HG02763 (cell line): ENCODE results near the gene EZH1.
"Not testable (repeated sequence)": the region's sequence is repeated elsewhere in the genome, so short reads cannot be mapped to it uniquely, and the experiment has no call there.

Experiments
- ATAC-seq: cut with Tn5 transposase; IDR thresholded peaks from one replicate; pipeline ENCODE4 v1.9.1; 2021; ENCODE audit warnings: mild to moderate bottlenecking, moderate library complexity; ENCODE audit not compliant: unreplicated experiment

The EZH1 gene

DNA sequence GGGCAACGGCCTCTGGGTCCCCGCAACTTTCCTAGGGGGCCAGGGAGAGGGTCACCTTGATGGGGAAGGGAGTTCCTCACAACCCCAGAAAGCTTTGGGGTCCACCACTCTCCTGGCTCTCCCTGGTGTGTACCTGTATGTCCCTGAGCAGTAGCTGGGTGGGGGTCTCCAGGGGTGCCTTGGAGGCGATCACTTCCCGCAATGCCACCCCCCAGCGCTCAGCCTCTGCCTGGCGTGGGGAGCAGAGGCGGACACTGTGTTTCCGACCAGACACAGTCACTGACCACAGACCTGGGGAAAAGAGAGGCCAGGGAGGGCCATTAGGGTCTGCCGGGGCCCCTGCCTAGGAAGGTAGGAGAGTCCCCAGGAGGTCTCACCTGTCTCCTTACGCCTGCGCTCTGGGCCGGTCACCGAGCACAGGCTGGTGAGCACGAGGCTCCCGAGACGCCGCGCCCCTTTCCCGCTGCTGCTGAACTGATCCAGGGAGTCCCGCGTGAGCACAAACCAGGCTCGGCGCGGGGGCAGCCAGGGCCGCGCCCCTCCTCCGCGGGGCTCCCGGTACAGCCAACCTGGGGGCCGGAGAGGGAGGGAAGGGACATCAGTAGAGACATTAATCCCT is 71.5 kb downstream of the EZH1 start:
- ATAC-seq: no peak

DNA sequence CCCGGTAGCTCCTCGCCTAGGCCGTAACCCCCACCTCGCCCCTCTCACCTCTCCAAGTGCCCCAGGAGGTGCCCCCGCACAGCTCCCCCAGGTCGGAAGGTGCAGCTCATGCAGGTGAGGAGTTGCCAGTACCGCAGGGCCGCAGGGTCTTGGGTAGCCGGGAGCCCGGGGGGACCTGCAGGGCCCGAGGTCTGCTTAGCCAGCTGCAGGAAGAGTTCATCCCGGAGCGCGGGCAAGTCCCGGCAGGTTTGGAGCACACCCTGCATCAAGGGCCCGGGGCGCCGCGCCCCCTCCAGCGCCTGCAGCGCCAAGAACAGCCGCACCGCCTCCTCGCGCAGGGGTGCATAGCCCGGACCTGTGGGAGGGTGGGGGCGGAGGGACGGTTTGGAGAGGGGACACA is 72.8 kb downstream of the EZH1 start:
- no peak for ATAC-seq

DNA sequence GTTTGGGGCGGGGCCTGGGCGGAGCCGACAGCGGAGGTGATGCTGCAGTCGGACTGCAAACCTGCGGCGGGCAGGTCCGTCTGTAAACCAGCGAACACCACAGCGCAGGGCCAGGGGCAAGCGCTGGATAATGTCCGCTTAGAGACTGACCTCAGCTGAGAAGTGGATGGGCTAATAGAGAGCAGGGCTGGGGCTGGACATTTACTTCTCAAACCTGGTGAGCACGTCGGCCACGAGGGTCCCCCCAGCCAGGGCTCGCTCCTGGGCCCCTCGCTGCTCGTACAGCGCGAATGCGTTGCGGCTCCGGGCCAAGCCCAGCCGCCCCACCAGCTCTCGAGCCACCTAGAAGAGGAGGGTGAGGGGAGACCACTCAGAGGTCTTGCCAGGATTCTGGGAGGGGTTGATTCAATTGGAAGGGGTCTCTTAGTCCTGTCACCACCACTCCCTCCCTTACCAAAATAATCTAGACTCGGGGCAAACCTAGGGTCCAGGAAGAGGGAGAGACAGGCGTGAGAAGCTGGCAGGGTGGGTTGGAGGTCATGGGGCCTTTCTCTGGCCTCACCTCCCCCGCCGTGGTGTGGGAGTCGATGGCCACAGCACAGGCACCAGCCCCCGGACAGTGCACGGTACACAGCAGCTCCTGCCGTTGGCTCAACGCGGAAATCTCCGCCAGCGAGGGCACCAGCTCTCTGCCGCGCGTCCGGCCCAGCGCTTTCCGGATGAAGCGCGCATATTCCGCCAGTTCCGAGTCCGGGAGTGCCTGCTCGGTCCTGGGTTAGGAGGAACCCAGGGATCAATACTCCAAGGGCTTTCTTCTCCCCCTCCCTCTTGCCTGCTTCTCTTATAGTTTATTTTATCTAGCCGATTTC is 73.8 kb downstream of the EZH1 start:
- ATAC-seq: no peak

DNA sequence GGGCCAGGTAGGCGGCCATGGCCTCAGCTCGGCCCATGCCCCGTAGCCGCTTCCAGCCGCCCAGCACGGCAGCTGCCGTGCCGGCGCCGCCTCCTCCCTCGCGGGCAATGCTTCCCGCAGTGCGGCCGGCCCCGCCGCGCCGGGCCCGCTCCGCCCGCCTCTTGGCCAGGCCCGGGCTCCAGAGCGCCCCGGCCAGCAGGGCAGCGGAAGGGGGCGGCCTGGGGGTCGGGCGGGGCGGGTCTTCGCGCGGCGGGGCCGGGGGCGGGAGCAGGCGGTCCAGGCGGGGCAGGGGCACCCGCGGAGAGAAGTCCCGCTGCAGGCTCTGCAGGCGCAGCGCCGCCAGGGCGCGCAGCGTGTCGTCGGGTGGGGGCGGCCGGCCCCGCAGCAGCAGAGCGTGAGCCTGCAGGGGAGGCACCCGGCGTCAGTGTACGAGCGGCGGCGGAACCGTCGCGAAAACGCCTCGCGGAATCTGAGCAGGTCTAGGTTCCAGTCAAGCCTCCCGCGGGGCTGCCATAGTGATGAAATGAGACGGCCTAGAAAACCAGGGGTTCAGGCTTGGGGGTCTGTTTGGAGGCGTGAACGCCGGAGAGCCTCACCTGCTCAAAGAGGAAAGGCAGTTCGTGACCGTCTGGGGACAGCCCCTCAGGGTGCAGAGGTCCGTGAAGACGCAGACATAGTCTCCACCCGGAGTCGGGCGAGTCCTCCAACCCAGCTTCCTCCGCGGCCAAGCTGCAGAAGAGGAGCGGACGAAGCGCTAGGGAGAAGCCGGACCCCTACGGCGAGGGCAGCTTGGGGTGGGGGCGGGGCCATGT is 74.7 kb downstream of the EZH1 start:
- no peak for ATAC-seq

DNA sequence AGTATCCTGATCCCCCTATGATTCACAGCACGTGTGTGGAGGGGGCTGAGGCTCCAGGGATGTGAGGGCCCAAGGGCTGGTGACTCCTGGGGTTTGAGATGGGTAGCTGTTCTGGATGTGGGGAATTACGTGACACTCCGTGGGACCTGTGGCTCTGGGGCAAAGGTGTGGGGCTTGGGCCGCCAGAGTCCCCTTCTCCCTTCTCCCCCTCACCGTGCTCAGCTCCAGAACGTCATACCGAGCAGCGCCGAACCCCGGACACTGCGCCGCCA is 75.2 kb downstream of the EZH1 start:
- ATAC-seq: no peak

DNA sequence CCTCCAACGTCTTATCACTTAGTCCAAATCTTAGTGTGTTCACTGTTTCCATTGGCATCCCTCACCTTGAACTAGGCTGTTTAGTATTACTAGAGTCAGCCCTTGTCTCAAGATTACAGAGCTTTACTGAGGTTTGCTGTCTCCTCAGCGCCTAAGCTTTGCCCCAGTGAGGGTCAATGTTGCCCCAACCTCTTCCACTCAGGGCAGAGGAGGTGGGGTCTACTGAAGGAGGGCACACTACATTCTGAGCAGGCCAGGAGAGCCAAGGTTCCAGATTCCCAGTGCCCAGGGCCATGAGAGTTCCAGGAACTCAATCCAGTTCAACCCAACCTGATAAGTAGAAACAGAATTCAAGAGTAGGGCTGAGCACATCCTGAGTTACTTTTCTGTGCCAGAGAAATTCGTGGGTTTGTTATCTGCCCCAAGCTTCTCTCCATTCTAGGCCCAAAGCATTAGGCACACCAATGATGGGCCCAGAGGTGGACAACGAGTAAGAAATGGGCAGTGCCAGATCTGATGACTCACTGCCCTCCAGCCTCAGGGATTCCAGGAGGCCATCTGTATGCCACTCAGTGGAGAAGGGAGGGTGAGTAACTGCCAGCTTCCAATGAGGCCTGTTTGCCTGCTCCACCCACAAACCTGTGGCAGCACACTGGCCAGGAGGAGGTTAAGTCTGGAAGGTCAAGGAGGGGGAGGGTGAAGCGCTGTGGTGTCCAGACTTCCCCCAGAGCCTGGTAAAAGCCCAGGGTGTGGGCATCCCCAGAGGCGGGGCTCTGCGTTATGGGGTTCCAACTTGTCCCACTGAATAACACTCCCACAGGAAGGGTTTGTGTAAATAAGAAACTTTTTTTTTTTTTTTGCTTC is 77.5 kb downstream of the EZH1 start:
- no peak for ATAC-seq

DNA sequence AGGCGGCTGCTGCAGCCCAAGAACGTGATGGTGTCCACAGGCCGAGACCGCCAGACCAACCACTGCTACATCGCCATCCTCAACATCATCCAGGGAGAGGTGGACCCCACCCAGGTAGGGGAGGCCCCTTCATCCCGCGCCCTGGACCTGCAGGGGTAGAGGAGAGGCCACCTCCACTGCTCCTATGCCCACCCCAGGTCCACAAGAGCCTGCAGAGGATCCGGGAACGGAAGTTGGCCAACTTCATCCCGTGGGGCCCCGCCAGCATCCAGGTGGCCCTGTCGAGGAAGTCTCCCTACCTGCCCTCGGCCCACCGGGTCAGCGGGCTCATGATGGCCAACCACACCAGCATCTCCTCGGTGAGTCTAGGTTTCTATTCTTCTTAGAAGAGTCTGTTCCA is 78.7 kb downstream of the EZH1 start:
- not testable (repeated sequence) for ATAC-seq

DNA sequence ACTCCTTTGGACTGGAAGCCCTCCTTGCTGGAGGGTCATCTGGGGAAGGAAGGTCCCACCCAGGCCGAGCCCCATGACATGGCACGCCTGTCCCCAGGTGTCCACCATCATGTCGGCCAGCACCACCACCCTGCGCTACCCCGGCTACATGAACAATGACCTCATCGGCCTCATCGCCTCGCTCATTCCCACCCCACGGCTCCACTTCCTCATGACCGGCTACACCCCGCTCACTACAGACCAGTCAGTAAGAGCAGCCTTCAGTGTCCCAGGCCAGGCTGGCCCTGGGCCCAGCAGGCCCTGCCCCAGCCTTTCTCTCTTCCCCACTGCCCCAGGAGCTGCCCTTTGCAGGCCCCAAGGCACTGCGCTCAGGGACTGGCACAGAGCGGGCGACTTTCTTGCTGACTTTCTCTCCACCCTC is 79.2 kb downstream of the EZH1 start:
- ATAC-seq: no peak

DNA sequence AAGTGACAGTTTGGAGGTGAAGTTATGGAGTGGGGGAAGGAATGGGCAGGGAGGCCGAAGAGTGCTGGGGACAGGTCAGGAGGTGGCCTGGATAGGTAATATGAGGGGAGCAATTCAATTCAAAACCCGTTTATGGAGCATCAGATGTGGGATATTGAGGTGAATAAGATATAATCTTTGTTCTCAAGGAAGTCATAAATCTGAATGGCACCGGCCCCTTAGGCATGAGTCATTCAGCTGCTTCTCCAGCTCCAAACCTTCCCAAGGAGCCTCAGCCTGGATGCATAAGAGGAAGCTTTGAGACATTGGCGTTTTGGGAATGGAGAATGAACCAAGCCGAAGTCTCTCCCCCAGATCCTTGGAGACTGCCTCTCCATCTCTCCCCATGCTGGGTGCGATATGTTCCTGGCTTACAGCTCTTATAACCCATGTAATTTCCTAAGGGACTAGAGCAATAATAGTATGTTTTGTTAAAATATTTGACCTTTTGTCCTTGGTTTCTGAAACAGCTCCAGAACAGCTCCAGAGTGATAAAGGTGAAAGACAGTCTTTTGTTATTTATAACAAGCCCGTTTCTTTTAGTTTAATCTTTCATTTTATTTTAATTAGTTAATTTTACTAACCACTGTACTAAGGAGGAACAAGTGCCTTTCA is 84.0 kb downstream of the EZH1 start:
- ATAC-seq: no peak

DNA sequence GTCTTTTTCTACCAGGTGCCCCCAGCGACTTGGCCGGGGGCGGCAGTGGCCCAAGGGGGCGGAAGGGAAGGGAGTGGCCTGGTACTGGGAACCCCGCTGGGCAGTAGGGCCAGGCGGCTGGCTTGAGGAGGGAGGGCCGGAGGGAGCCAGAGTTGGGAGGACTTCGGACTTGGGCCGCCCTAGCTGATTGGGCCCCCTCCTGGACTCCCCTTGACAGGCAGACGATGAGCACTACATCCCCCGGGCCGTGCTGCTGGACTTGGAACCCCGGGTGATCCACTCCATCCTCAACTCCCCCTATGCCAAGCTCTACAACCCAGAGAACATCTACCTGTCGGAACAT is 84.9 kb downstream of the EZH1 start:
- ATAC-seq: not testable (repeated sequence)

DNA sequence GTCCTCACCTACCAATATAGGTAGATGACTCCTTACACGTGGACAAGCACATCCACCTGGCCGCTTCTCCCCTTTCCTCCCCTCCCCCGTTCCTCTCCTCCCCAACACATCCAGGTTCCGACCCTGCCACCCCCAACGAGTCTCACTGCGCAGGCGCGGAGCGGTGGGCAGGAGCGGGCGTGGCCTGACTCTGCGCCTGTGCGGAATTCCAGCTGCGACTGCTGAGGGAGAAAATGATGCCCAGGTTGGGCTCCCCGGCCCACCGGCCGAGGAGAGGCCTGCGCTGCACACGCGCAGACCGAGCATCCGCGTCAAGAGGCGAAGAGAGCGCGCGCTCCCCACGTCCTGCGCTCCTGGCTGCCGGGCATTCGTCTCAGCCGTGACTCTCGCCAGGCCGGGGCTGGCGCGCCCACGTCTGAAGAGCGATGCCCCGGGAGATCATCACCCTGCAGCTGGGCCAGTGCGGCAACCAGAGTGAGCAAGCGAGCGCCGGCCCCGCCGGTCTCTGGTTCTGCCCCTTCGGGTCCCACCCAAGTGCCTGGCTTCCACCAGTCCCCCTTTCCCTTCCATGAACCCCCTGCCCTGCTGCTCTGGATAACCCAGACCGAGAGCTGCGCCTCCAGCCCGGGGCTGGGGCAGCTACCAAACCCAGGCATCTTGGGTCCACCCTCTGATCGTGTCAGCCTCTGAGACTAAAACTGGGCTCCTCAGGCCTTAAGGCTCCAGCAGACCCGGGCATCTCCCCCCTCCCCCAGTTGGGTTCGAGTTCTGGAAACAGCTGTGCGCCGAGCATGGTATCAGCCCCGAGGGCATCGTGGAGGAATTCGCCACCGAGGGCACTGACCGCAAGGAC is 85.5 kb downstream of the EZH1 start, which contains the start of gene TUBG2:
TSS of gene TUBG2 (plus strand) at position 206 of the 853 bp plus-strand sequence. CDS start at position 426, 220 bp downstream.
- peak; percentile 63 for ATAC-seq

DNA sequence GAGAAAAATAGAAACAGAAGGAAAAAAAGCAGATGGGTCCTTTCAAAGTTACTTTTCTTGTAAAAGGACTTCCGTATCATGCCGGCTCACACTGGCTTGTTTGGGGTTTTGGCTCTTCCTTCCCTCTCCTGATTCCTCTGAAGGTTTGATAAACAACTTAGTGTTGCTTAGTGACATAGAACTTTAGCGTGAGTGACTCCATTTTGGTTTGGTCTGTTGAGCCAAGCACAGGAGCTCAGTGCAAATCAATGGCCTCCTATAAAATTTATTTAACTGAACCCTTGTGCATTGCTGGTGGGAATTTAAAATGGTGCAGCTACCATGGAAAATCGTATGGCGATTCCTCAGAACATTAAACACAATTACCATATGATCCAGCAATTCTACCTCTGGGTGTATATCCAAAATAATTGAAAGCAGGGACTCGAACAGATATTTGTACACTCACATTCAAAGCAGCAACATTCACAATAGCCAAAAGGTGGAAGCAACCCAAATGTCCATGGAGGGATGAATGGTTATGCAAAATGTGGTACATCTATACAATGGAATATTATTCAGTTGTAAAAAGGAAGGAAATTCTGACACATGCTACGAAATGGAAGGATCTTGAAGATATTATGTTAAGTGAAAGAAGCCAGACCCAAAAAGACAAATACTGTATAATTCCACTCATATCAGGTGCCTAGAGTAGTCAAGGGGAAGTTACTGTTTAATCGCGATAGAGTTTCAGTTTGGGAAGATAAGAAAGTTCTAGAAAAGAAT is 86.8 kb downstream of the EZH1 start:
- ATAC-seq: no peak

DNA sequence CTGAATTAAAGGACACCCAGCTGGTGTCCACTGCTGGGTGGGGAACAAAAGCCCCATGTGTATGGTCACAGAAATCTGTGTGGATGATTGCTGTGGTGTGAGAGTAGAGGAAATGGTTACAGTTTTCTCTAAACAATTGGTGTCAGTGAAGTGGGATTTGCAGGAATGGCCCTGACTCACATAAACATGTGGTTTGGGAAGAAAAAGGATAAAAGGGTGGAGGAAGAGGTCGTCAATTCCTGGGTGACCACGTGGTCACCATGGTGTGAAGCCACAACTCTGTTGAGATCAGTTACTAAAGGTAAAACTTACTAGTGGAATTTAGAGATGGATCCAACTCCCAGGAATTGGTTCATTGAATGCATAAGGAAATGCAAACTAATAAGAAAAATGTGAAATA is 89.3 kb downstream of the EZH1 start:
- ATAC-seq: no peak

DNA sequence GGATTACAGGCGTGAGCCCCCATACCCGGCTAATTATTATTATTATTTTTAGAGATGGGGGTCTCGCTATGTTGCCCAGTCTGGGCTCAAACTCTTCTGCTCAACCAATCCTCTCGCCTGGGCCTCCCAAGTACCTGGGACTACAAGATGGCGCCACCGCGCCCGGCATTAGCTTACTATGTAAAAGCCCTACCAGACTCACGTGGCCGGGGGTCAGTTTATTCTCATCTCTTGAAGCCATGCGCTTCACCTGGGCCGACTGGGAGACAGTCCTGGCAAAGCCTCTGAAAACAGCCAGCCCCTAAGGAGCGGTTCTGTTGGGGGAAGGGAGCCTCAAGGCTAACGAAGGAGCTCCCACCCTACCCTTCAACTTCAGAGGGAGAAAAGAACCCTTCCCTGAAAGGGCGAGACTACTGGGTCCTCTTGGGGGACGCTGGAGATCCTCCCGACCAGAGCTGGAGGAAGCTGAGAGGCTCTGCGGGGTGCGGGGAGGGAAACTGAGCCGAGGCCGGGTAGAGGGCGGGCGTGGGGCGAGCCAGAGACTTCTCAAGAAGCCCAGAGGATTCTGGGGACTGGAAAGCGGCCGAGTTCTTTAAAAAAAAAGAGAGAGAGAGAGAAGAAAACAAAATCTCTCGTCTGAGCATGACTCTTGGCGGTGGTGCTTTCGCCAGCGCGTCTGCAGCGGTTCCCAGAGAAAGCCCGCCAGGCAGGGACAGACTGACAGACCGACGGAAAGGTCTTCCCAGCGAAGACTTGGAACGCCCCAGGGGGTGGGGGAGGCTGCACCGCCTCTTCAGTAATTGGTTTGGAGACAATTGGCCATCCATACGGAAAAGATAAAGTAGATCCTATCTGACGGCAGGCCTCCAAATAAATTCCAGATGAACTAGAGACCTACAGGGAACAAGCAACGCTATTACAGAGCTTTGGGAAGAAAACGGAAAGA is 91.4 kb downstream of the EZH1 start:
- no peak for ATAC-seq

DNA sequence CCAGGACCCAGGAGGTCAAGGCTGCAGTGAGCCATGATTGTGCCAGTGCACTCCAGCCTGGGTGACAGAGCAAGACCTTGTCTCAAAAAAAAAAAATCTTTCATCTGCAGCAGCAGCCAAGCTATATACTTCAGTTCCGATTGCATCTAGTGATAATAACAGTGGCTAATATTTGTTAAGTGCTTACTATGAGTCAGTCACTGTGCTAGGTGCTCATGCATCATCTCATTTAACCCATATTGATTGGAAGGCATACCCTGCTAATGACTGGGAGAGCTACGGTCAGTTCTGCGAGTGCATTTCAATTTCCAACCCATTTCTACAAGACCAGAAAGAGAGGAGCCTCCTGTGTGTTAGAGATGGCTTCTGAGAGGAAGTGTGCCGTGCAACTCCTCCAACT is 93.4 kb downstream of the EZH1 start:
- no peak for ATAC-seq
